IMR-90 (cell line): ENCODE data around the gene MSH3. TPM values are rescaled to one million over a fixed set of nuclear protein-coding genes. Genes with fewer than 3 reads are reported as not detected.

Experiments
- ATAC-seq: fragments of 200-7000 bp; cut with Tn5 transposase; 2 replicates; pipeline ENCODE4 v1.9.1; 2020; ENCODE audit warnings: low read depth, mild to moderate bottlenecking, moderate library complexity
- BruUV-seq: library from RNA; stranded (reverse); fragments of 400-500 nt; replicated peaks from 2 replicates; lab custom pipeline; 2021; lab: Mats Ljungman, UMichigan
- CTCF ChIA-PET: fragments of 300-600 bp; formaldehyde crosslinking; extraction: SDS; loops from one replicate; lab custom pipeline; 2021; ENCODE audit warnings: antibody characterized with exemption; lab: Yijun Ruan, JAX
- POLR2A ChIA-PET: fragments of 300-600 bp; sonication (Branson Sonifier 250); formaldehyde crosslinking; loops from one replicate; lab custom pipeline; 2022; ENCODE audit warnings: antibody characterized with exemption; ENCODE audit not compliant: unreplicated experiment; lab: Charles Lee
- DNase-seq: peaks from one replicate; pipeline ENCODE4 v3.0.0; 2013
- H2AFZ ChIP-seq: replicated peaks from 2 replicates; pipeline ENCODE3; 2013; ENCODE audit warnings: low read length, mild to moderate bottlenecking; ENCODE audit not compliant: poor library complexity
- H2AK5ac ChIP-seq: 2 replicates; pipeline ENCODE4 v1.6.1; 2013; ENCODE audit warnings: low read depth, low read length, inconsistent platforms
- H2AK9ac ChIP-seq: replicated peaks from 2 replicates; pipeline ENCODE3; 2013; ENCODE audit warnings: mild to moderate bottlenecking, low read depth, low read length, moderate library complexity; ENCODE audit not compliant: poor library complexity
- H2BK120ac ChIP-seq: 2 replicates; pipeline ENCODE4 v1.6.1; 2013; ENCODE audit warnings: low read depth, low read length, inconsistent platforms
- H2BK15ac ChIP-seq: 3 replicates; pipeline ENCODE4 v1.6.1; 2013; ENCODE audit warnings: low read depth, low read length, inconsistent platforms
- H2BK20ac ChIP-seq: 2 replicates; pipeline ENCODE4 v1.6.1; 2013; ENCODE audit warnings: low read depth, mild to moderate bottlenecking, inconsistent platforms, low read length, moderate library complexity
- H2BK5ac ChIP-seq: 2 replicates; pipeline ENCODE4 v1.6.1; 2013; ENCODE audit warnings: mild to moderate bottlenecking, low read depth, low read length, inconsistent platforms; ENCODE audit not compliant: poor library complexity, severe bottlenecking
- H3K14ac ChIP-seq: replicated peaks from 2 replicates; pipeline ENCODE4 v1.6.1; 2013; ENCODE audit warnings: low read depth, low read length, inconsistent platforms
- H3K18ac ChIP-seq: 2 replicates; pipeline ENCODE4 v1.6.1; 2013; ENCODE audit warnings: low read depth, low read length, control low read depth
- H3K23ac ChIP-seq: 2 replicates; pipeline ENCODE4 v1.6.1; 2013; ENCODE audit warnings: low read depth, low read length, inconsistent platforms
- H3K27ac ChIP-seq: 2 replicates; pipeline ENCODE4 v1.5.1; 2013; ENCODE audit warnings: mild to moderate bottlenecking, control low read depth, low read length; ENCODE audit not compliant: insufficient read depth
- H3K27me3 ChIP-seq: 2 replicates; pipeline ENCODE4 v1.6.1; 2013; ENCODE audit warnings: low read length; ENCODE audit not compliant: control insufficient read depth, insufficient read depth
- H3K36me3 ChIP-seq: 2 replicates; pipeline ENCODE4 v1.6.1; 2013; ENCODE audit warnings: low read length, mixed read lengths; ENCODE audit not compliant: control insufficient read depth, insufficient read depth
- H3K4ac ChIP-seq: 2 replicates; pipeline ENCODE4 v1.6.1; 2013; ENCODE audit warnings: low read depth, low read length, inconsistent platforms
- H3K4me1 ChIP-seq: 2 replicates; pipeline ENCODE4 v1.6.1; 2013; ENCODE audit warnings: low read length, mixed read lengths; ENCODE audit not compliant: control insufficient read depth, insufficient read depth
- H3K4me2 ChIP-seq: 2 replicates; pipeline ENCODE4 v1.6.1; 2013; ENCODE audit warnings: low read depth, mild to moderate bottlenecking, control low read depth, low read length, moderate library complexity
- H3K4me3 ChIP-seq: 2 replicates; pipeline ENCODE4 v1.5.1; 2013; ENCODE audit warnings: low read depth, mild to moderate bottlenecking, control low read depth, low read length, moderate library complexity; ENCODE audit not compliant: insufficient read depth
- H3K56ac ChIP-seq: 2 replicates; pipeline ENCODE4 v1.6.1; 2013; ENCODE audit warnings: low read length, inconsistent platforms; ENCODE audit not compliant: insufficient read depth; ENCODE audit errors: extremely low read depth
- H3K79me1 ChIP-seq, 2 experiments: 2 replicates each; pipeline ENCODE4 v1.6.1; 2013; ENCODE audit warnings: low read length in 2 of 2, inconsistent platforms in 1 of 2, low read depth in 1 of 2
- H3K9ac ChIP-seq: 2 replicates; pipeline ENCODE4 v1.6.1; 2013; ENCODE audit warnings: low read depth, low read length, control low read depth
- H3K9me1 ChIP-seq: 2 replicates; pipeline ENCODE4 v1.6.1; 2013; ENCODE audit warnings: low read length, inconsistent platforms; ENCODE audit not compliant: insufficient read depth
- H3K9me3 ChIP-seq: 2 replicates; pipeline ENCODE4 v1.6.1; 2013; ENCODE audit warnings: low read length; ENCODE audit not compliant: control insufficient read depth, insufficient read depth
- H4K20me1 ChIP-seq: 2 replicates; pipeline ENCODE4 v1.6.1; 2013; ENCODE audit warnings: low read length, inconsistent platforms; ENCODE audit not compliant: insufficient read depth
- H4K5ac ChIP-seq: 2 replicates; pipeline ENCODE4 v1.6.1; 2013; ENCODE audit warnings: mild to moderate bottlenecking, low read depth, low read length, control low read depth
- H4K8ac ChIP-seq, 2 experiments: 2 replicates each; pipeline ENCODE4 v1.6.1; 2013; ENCODE audit warnings: low read depth in 2 of 2, low read length in 2 of 2, control low read depth in 1 of 2, inconsistent platforms in 1 of 2
- H4K91ac ChIP-seq: 2 replicates; pipeline ENCODE4 v1.6.1; 2013; ENCODE audit warnings: low read depth, low read length, inconsistent platforms; ENCODE audit not compliant: insufficient read depth
- BHLHE40 ChIP-seq: fragments of 150-350 bp; IDR thresholded peaks from 2 replicates; pipeline ENCODE4 v1.6.1; 2016; ENCODE audit warnings: mild to moderate bottlenecking, low read depth, low read length
- CEBPB ChIP-seq: IDR thresholded peaks from 2 replicates; pipeline ENCODE4 v1.6.1; 2012; ENCODE audit warnings: low read depth, low read length, improper control_type of control experiment
- FOS ChIP-seq: fragments of 150-350 bp; IDR thresholded peaks from 2 replicates; pipeline ENCODE4 v1.6.1; 2016; ENCODE audit warnings: low read depth, low read length
- MAFK ChIP-seq: IDR thresholded peaks from 2 replicates; pipeline ENCODE4 v1.6.1; 2012; ENCODE audit warnings: low read depth, low read length, improper control_type of control experiment
- MAZ ChIP-seq: IDR thresholded peaks from 2 replicates; pipeline ENCODE4 v1.6.1; 2012; ENCODE audit warnings: low read depth, mild to moderate bottlenecking, low read length, improper control_type of control experiment, moderate library complexity, borderline replicate concordance
- MXI1 ChIP-seq: IDR thresholded peaks from 2 replicates; pipeline ENCODE4 v1.6.1; 2012; ENCODE audit warnings: low read depth, mild to moderate bottlenecking, low read length, moderate library complexity, borderline replicate concordance
- NFE2L2 ChIP-seq: fragments of 150-350 bp; IDR thresholded peaks from 2 replicates; pipeline ENCODE4 v1.6.1; 2016; ENCODE audit warnings: low read depth, mild to moderate bottlenecking, low read length
- POLR2A ChIP-seq: IDR thresholded peaks from 2 replicates; pipeline ENCODE4 v1.6.1; 2012; ENCODE audit warnings: mild to moderate bottlenecking, low read depth, low read length
- RAD21 ChIP-seq: IDR thresholded peaks from 2 replicates; pipeline ENCODE4 v1.6.1; 2012; ENCODE audit warnings: low read length, improper control_type of control experiment
- RCOR1 ChIP-seq: IDR thresholded peaks from 2 replicates; pipeline ENCODE4 v1.6.1; 2012; ENCODE audit warnings: mild to moderate bottlenecking, low read length, improper control_type of control experiment; ENCODE audit not compliant: insufficient replicate concordance
- RFX5 ChIP-seq: IDR thresholded peaks from 2 replicates; pipeline ENCODE4 v1.8.0; 2012; ENCODE audit warnings: low read depth, mild to moderate bottlenecking, low read length, moderate library complexity
- SMC3 ChIP-seq: fragments of 150-350 bp; IDR thresholded peaks from 2 replicates; pipeline ENCODE4 v1.6.1; 2016; ENCODE audit warnings: low read depth, mild to moderate bottlenecking, antibody characterized with exemption, low read length, moderate library complexity
- WGBS, 2 experiments: methylation state at CpG; one replicate each; pipeline versions ENCODE4 v1.1.5 to v1.1.7; 2013; ENCODE audit warnings: missing lambda C conversion rate in 2 of 2; ENCODE audit not compliant: insufficient read length in 1 of 2; ENCODE audit errors: extremely low coverage in 2 of 2; 5-methylcytosine and 5-hydroxymethylcytosine counted together
- dilution Hi-C: fragments of 300-500 bp; cut with HindIII; formaldehyde crosslinking; loops from one replicate; pipeline ENCODE4 v1.14.3; 2018; ENCODE audit warnings: low sequenced_read_pairs; ENCODE audit not compliant: unreplicated experiment
- in situ Hi-C: fragments of 300-500 bp; cut with MboI; formaldehyde crosslinking; loops from 3 replicates; pipeline ENCODE4 v1.14.3; 2019; ENCODE audit warnings: low sequenced_read_pairs, inconsistent platforms, mixed read lengths
- intact Hi-C: fragments of 100-400 bp; cut with micrococcal nuclease; formaldehyde crosslinking; loops from 2 replicates; pipeline ENCODE4 v1.10.0; 2022
- polyA plus RNA-seq, 3 experiments: library from polyadenylated mRNA; depleted of rRNA; stranded (reverse); fragments of >200 nt; gene quantifications; 2 replicates each; pipeline ENCODE4 v1.2.3, GENCODE V29; 2012; ENCODE audit warnings: low replicate concordance in 1 of 3
- total RNA-seq: library from RNA; depleted of rRNA; stranded (reverse); fragments of >200 nt; gene quantifications from 2 replicates; pipeline ENCODE4 v1.2.3, GENCODE V29; 2012
- TF ChIP-seq, protein P1 (sequence below): conservative IDR thresholded peaks from 2 replicates; pipeline ENCODE4 v1.5.1; 2012; ENCODE audit warnings: mild to moderate bottlenecking, low read depth, low read length, improper control_type of control experiment
- TF ChIP-seq, protein P2 (sequence below): fragments of 150-350 bp; IDR thresholded peaks from 2 replicates; pipeline ENCODE4 v1.6.1; 2016; ENCODE audit warnings: low read depth, mild to moderate bottlenecking, low read length, moderate library complexity, borderline replicate concordance
- TF ChIP-seq, protein P3 (sequence below): fragments of 150-350 bp; IDR thresholded peaks from 2 replicates; pipeline ENCODE4 v1.6.1; 2017; ENCODE audit warnings: mild to moderate bottlenecking, antibody characterized with exemption, low read length, low read depth

Gene MSH3
- total and polyA plus RNA-seq, 2 of the 4 experiments (the other 2 are of a cell fraction), result 4.6 to 13.3 TPM

DNA sequence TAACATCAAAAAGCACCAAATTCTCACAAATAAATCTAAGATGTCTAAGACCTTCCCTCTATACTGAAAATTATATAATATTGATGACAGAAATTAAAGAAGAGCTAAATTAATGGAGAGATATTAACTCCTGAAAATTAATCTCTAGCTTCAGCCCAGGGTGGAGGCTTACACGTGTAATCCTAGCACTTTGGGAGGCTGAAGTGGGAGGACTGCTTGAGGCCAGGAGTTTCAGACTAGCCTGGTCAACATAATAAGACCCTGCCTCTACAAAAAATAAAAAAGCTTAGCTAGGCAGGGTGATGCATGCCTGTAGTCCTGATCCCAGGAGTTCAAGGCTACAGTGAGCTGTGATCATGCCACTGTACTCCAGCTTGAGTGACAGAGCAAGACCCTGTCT is 44.8 kb upstream of the MSH3 start:
- dilution Hi-C loops (no loop called here), in situ Hi-C loops (no loop called here), intact Hi-C loops (no loop called here)
- Histone ChIP-seq H2BK5ac (no peak overlapping the region), H3K4me3 (no peak overlapping the region), H2BK15ac (no peak overlapping the region), H3K9ac (no peak overlapping the region), H3K36me3 (no peaks in the 10 kb centered on the region), H3K23ac (no peak overlapping the region), H4K20me1 (no peaks in the 10 kb centered on the region), H3K14ac (no peak overlapping the region), H3K9me1 (no peaks in the 10 kb centered on the region), H3K4ac (no peak overlapping the region), H3K27ac (no peak overlapping the region), H3K27me3 (no peaks in the 10 kb centered on the region), H4K8ac (no peak overlapping the region), H2BK20ac (no peak overlapping the region), H3K56ac (no peak overlapping the region), H4K5ac (no peak overlapping the region), H3K9me3 (no peaks in the 10 kb centered on the region), H2BK120ac (no peak overlapping the region), H3K4me1 (no peaks in the 10 kb centered on the region), H2AFZ (no peak overlapping the region), H3K18ac (no peak overlapping the region), H3K79me1 (no peaks in the 10 kb centered on the region), H3K4me2 (no peak overlapping the region), H4K91ac (no peak overlapping the region), H2AK5ac (no peak overlapping the region), H2AK9ac (no peak overlapping the region)
- no peak for DNase-seq
- no peak for TF ChIP-seq CEBPB
- no peak for TF ChIP-seq RAD21
- TF ChIP-seq RFX5, result no peak
- TF ChIP-seq, protein P1, sequence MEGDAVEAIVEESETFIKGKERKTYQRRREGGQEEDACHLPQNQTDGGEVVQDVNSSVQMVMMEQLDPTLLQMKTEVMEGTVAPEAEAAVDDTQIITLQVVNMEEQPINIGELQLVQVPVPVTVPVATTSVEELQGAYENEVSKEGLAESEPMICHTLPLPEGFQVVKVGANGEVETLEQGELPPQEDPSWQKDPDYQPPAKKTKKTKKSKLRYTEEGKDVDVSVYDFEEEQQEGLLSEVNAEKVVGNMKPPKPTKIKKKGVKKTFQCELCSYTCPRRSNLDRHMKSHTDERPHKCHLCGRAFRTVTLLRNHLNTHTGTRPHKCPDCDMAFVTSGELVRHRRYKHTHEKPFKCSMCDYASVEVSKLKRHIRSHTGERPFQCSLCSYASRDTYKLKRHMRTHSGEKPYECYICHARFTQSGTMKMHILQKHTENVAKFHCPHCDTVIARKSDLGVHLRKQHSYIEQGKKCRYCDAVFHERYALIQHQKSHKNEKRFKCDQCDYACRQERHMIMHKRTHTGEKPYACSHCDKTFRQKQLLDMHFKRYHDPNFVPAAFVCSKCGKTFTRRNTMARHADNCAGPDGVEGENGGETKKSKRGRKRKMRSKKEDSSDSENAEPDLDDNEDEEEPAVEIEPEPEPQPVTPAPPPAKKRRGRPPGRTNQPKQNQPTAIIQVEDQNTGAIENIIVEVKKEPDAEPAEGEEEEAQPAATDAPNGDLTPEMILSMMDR, result no peak
- TF ChIP-seq RCOR1, result no peak
- TF ChIP-seq SMC3, result no peak
- TF ChIP-seq, protein P2, sequence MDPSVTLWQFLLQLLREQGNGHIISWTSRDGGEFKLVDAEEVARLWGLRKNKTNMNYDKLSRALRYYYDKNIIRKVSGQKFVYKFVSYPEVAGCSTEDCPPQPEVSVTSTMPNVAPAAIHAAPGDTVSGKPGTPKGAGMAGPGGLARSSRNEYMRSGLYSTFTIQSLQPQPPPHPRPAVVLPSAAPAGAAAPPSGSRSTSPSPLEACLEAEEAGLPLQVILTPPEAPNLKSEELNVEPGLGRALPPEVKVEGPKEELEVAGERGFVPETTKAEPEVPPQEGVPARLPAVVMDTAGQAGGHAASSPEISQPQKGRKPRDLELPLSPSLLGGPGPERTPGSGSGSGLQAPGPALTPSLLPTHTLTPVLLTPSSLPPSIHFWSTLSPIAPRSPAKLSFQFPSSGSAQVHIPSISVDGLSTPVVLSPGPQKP, result no peak
- TF ChIP-seq MXI1, result no peak
- TF ChIP-seq NFE2L2, result no peak
- TF ChIP-seq POLR2A, result no peak
- no peak for TF ChIP-seq BHLHE40
- TF ChIP-seq, protein P3, sequence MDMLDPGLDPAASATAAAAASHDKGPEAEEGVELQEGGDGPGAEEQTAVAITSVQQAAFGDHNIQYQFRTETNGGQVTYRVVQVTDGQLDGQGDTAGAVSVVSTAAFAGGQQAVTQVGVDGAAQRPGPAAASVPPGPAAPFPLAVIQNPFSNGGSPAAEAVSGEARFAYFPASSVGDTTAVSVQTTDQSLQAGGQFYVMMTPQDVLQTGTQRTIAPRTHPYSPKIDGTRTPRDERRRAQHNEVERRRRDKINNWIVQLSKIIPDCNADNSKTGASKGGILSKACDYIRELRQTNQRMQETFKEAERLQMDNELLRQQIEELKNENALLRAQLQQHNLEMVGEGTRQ, result no peak
- TF ChIP-seq MAZ, result no peak
- TF ChIP-seq MAFK, result no peak
- TF ChIP-seq FOS, result no peak
- no TSS peak for BruUV-seq
- CTCF ChIA-PET, result no interaction called here
- no peak for ATAC-seq
- WGBS, 2 experiments, result no CpG with 5 or more reads among the region's 1 CpG
- POLR2A ChIA-PET, result no interaction called here
